IPS DF 6.9 (cell line): ENCODE data around the gene NR2F2.
"Not testable (repeated sequence)": the region's sequence is repeated elsewhere in the genome, so short reads cannot be mapped to it uniquely, and the experiment has no call there.

Source experiments
- DNase-seq: peaks from one replicate; pipeline ENCODE4 v3.0.0-alpha.2; 2013; ENCODE audit warnings: low read depth, low spot score
- H3K27ac ChIP-seq: one replicate; pipeline ENCODE4 v1.5.1; 2013; ENCODE audit warnings: low read length, control low read depth
- H3K27me3 ChIP-seq: 2 replicates; pipeline ENCODE4 v1.6.1; 2013; ENCODE audit warnings: mild to moderate bottlenecking, low read length; ENCODE audit not compliant: control insufficient read depth, insufficient read depth
- H3K36me3 ChIP-seq: 2 replicates; pipeline ENCODE4 v1.6.1; 2013; ENCODE audit warnings: low read length; ENCODE audit not compliant: control insufficient read depth, insufficient read depth
- H3K4me1 ChIP-seq: 2 replicates; pipeline ENCODE4 v1.6.1; 2013; ENCODE audit warnings: low read length; ENCODE audit not compliant: control insufficient read depth, insufficient read depth
- H3K4me3 ChIP-seq: 2 replicates; pipeline ENCODE4 v1.5.1; 2013; ENCODE audit warnings: mild to moderate bottlenecking, low read length
- H3K9me3 ChIP-seq: 2 replicates; pipeline ENCODE4 v1.6.1; 2013; ENCODE audit warnings: low read length, inconsistent platforms; ENCODE audit not compliant: control insufficient read depth, insufficient read depth
- WGBS: extraction: QIAGEN DNeasy Blood & Tissue Kit; methylation state at CpG from one replicate; pipeline ENCODE4 v1.1.7; 2013; ENCODE audit warnings: mixed read lengths, missing lambda C conversion rate; ENCODE audit not compliant: insufficient read length, insufficient coverage; 5-methylcytosine and 5-hydroxymethylcytosine counted together

The NR2F2 gene

GRCh38 chr15:96365781-96366525, 35.5 kb downstream of the NR2F2 start:
- no peak for DNase-seq
- H3K27me3 ChIP-seq = peaks cover 97% of the 10 kb centered on the region
- no peaks in the 10 kb centered on the region for H3K9me3 ChIP-seq
- H3K4me3 ChIP-seq = no peak overlapping the region
- peaks cover 10% of the 10 kb centered on the region for H3K4me1 ChIP-seq
- H3K36me3 ChIP-seq = no peaks in the 10 kb centered on the region; the same call in 1 of the 2 replicates
- H3K27ac ChIP-seq = no peak overlapping the region
- WGBS = no CpG with 5 or more reads among the region's 42 CpGs

- no peak for DNase-seq
- Histone ChIP-seq H3K36me3 (no peaks in the 10 kb centered on the region; the same call in 1 of the 2 replicates), H3K27me3 (peaks cover 96% of the 10 kb centered on the region)
Observed at GRCh38 chr15:96366526-96366877, 36.0 kb downstream of the NR2F2 start.

GRCh38 chr15:96367311-96368200, 37.1 kb downstream of the NR2F2 start:
- DNase-seq = no peak

More at GRCh38 chr15:96366526-96366877, 36.0 kb downstream of the NR2F2 start:
- Histone ChIP-seq H3K4me3 (no peak overlapping the region), H3K4me1 (peaks cover 10% of the 10 kb centered on the region), H3K27ac (no peak overlapping the region), H3K9me3 (no peaks in the 10 kb centered on the region)
- no CpG with 5 or more reads among the region's 22 CpGs for WGBS

GRCh38 chr15:96369351-96369750, 38.9 kb downstream of the NR2F2 start:
- Histone ChIP-seq H3K36me3 (no peaks in the 10 kb centered on the region; the same call in 1 of the 2 replicates), H3K9me3 (no peaks in the 10 kb centered on the region), H3K27me3 (peaks cover 80% of the 10 kb centered on the region), H3K4me1 (peaks cover 7% of the 10 kb centered on the region), H3K27ac (no peak overlapping the region), H3K4me3 (no peak overlapping the region)
- no peak for DNase-seq
- no CpG with 5 or more reads among the region's 19 CpGs for WGBS

More at GRCh38 chr15:96367311-96368200, 37.1 kb downstream of the NR2F2 start:
- Histone ChIP-seq H3K27ac (no peak overlapping the region), H3K27me3 (peaks cover 91% of the 10 kb centered on the region), H3K36me3 (no peaks in the 10 kb centered on the region; the same call in 1 of the 2 replicates), H3K9me3 (no peaks in the 10 kb centered on the region), H3K4me3 (no peak overlapping the region), H3K4me1 (peaks cover 7% of the 10 kb centered on the region)
- no CpG with 5 or more reads among the region's 31 CpGs for WGBS

GRCh38 chr15:96369825-96370621, 39.5 kb downstream of the NR2F2 start:
- H3K27me3 ChIP-seq = peaks cover 73% of the 10 kb centered on the region
- no peaks in the 10 kb centered on the region for H3K9me3 ChIP-seq
- H3K4me3 ChIP-seq = no peak overlapping the region
- H3K27ac ChIP-seq = no peak overlapping the region
- WGBS = no CpG with 5 or more reads among the region's 22 CpGs
- no peak for DNase-seq
- no peaks in the 10 kb centered on the region; the same call in 1 of the 2 replicates for H3K36me3 ChIP-seq
- H3K4me1 ChIP-seq = peaks cover 7% of the 10 kb centered on the region

- no CpG with 5 or more reads among the region's 2 CpGs for WGBS
Observed at GRCh38 chr15:96372554-96372953, 42.1 kb downstream of the NR2F2 start.

GRCh38 chr15:96374499-96374898, 44.0 kb downstream of the NR2F2 start:
- Histone ChIP-seq H3K9me3 (no peaks in the 10 kb centered on the region), H3K4me1 (0 out of 2 replicates have a peak, but pooled peaks cover 1% of the 10 kb centered on the region), H3K4me3 (no peak overlapping the region), H3K36me3 (no peaks in the 10 kb centered on the region; the same call in 1 of the 2 replicates), H3K27ac (no peak overlapping the region), H3K27me3 (peaks cover 30% of the 10 kb centered on the region)
- no peak for DNase-seq
- no CpG with 5 or more reads among the region's 5 CpGs for WGBS

More at GRCh38 chr15:96372554-96372953, 42.1 kb downstream of the NR2F2 start:
- H3K4me3 ChIP-seq = no peak overlapping the region
- H3K27me3 ChIP-seq = peaks cover 48% of the 10 kb centered on the region
- 0 out of 2 replicates have a peak, but pooled peaks cover 3% of the 10 kb centered on the region for H3K4me1 ChIP-seq
- no peak overlapping the region for H3K27ac ChIP-seq
- H3K36me3 ChIP-seq = no peaks in the 10 kb centered on the region; the same call in 1 of the 2 replicates
- no peaks in the 10 kb centered on the region for H3K9me3 ChIP-seq
- no peak for DNase-seq

- not testable (repeated sequence) for DNase-seq, H3K4me3 ChIP-seq, H3K27me3 ChIP-seq, H3K4me1 ChIP-seq, H3K9me3 ChIP-seq, H3K27ac ChIP-seq, H3K36me3 ChIP-seq
- no CpG with 5 or more reads among the region's 2 CpGs for WGBS
Observed at GRCh38 chr15:96379592-96379991, 49.1 kb downstream of the NR2F2 start.

GRCh38 chr15:96381463-96381862, 51.0 kb downstream of the NR2F2 start:
- no peak overlapping the region for H3K4me3 ChIP-seq
- no peak for DNase-seq
- H3K27me3 ChIP-seq = no peaks in the 10 kb centered on the region
- no peaks in the 10 kb centered on the region for H3K36me3 ChIP-seq
- no CpG with 5 or more reads among the region's 4 CpGs for WGBS
- H3K4me1 ChIP-seq = no peaks in the 10 kb centered on the region
- no peak overlapping the region for H3K27ac ChIP-seq
- H3K9me3 ChIP-seq = no peaks in the 10 kb centered on the region

- whole genome bisulfite sequencing = no CpG with 5 or more reads among the region's 1 CpG
- no peaks in the 10 kb centered on the region for H3K9me3 ChIP-seq
- H3K4me1 ChIP-seq = no peaks in the 10 kb centered on the region
- no peaks in the 10 kb centered on the region for H3K27me3 ChIP-seq
- no peak for DNase-seq
- H3K27ac ChIP-seq = no peak overlapping the region
- no peaks in the 10 kb centered on the region for H3K36me3 ChIP-seq
- H3K4me3 ChIP-seq = no peak overlapping the region
Observed at GRCh38 chr15:96385195-96385594, 54.7 kb downstream of the NR2F2 start.
